ENCODE measurements around the gene INPP5E.

- TF ChIP-seq, protein P1, sequence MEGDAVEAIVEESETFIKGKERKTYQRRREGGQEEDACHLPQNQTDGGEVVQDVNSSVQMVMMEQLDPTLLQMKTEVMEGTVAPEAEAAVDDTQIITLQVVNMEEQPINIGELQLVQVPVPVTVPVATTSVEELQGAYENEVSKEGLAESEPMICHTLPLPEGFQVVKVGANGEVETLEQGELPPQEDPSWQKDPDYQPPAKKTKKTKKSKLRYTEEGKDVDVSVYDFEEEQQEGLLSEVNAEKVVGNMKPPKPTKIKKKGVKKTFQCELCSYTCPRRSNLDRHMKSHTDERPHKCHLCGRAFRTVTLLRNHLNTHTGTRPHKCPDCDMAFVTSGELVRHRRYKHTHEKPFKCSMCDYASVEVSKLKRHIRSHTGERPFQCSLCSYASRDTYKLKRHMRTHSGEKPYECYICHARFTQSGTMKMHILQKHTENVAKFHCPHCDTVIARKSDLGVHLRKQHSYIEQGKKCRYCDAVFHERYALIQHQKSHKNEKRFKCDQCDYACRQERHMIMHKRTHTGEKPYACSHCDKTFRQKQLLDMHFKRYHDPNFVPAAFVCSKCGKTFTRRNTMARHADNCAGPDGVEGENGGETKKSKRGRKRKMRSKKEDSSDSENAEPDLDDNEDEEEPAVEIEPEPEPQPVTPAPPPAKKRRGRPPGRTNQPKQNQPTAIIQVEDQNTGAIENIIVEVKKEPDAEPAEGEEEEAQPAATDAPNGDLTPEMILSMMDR (conservative IDR thresholded peaks at IDR 0.05; ENCODE audit: low read depth, low read length): no peak
- no peak for TF ChIP-seq EZH2 (IDR thresholded peaks at IDR 0.05; ENCODE audit: low read length, unreplicated experiment)
These were observed 34.2 kb downstream of the INPP5E start for GRCh38 chr9:136405481-136405880.

Measured in PC-3 (cell line).